Suppressor macrophage treated with lipopolysaccharide for 4 hours (primary cell): ENCODE data around the gene ATXN7L2.

Source experiments
- DNase-seq: peaks from one replicate; pipeline ENCODE4 v3.0.0-alpha.2; 2020

The ATXN7L2 gene

GRCh38 chr1:109527846-109528695 lies 44.4 kb downstream of the ATXN7L2 start:
- no peak for DNase-seq

DNA sequence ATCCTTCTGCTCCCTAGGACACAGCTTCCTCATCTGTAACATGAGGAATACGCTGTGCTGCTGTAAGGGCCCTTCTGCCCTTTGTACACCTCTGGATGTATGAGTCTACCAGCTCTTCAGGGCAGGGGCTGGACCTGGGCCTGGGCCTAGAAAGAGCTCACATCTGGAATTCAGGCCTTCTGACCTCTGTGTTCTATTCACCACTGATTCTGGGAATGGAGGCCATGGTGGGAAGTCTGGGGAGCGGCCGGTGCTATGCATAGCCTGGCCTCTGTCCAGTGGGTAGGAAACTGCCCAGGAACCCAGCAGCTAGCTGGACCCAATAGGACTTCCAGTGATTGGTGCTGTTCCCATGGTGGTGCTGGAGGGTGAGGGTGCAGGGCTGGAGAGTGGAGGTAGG lies 45.0 kb downstream of the ATXN7L2 start:
- no peak for DNase-seq

- no peak for DNase-seq
These were observed 46.3 kb downstream of the ATXN7L2 start for GRCh38 chr1:109529881-109530456.

DNA sequence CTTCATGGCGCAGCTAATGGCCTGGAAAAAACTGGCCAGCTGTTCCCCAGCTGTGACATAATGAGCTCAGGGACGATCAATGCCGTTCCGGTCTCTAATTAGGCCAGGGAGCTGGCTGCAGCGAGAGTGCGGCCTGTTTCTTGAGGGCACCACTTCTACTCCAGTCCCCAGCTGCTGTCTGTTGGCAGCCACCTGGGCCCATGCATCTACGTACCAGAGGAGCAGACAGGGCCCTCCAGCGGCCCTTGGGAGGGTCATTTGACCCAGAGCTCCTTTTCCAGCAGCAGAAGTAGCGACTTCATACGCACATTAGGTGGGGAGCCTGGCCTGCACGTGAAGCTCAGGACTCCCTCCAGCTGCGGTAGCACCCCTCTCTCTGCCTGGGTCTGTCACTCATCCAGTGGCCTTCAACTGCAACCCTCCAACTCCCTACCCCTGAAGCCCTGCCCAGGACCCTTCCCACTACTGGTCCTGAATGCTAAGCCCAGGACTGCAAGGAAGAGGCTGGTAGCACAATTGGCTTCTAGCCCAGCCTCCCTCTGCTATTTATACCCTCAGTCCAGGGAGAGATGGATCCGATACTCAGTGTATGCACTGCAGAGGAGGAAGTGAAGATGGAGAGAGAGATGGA lies 46.9 kb downstream of the ATXN7L2 start:
- DNase-seq: no peak

DNA sequence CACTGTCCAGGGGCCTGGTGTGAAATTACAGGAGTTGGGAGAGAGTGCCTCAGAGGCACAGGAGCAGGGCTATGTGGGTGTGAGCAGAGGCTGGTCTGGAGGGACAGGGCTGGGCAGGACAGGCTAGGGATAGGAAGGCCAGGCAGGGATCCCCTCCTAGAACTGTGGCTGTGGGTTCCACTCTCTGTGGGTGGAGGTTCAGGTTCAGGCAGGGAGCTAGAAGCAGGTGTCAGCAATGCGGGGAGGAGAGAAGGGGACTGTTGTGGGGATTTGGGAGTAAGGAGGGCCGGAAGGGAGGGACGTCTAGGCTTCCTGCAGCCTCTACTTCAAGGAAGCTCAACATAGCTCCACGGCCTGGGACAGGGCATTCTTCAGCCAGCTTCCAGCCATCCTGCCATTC lies 47.7 kb downstream of the ATXN7L2 start:
- DNase-seq: no peak

DNA sequence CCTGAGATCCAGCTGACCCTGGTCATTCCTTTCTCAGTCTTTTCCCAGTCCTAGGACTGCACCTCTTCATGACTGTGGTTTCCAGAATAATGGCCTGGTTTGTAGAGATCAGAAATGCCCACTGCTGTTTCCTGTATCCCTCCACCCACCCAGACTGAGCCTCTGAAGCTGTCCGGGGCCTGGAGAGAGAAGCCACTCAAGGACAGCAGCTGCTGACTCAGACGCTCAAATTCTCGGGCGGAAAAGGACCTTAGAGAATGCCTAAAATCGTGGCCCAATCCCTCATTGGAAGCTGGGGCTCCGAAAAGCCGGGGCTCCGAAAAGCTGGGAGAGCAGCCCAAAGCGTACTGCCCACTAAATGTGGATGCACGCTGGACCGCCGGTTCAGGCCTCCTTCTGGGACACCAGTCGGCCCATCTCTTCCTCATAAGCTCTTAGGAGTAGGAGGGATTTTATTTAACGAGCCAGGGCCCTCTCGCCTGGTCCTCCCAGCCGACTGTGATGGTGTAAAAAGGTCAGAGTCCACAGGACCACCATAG lies 48.2 kb downstream of the ATXN7L2 start:
- no peak for DNase-seq

DNA sequence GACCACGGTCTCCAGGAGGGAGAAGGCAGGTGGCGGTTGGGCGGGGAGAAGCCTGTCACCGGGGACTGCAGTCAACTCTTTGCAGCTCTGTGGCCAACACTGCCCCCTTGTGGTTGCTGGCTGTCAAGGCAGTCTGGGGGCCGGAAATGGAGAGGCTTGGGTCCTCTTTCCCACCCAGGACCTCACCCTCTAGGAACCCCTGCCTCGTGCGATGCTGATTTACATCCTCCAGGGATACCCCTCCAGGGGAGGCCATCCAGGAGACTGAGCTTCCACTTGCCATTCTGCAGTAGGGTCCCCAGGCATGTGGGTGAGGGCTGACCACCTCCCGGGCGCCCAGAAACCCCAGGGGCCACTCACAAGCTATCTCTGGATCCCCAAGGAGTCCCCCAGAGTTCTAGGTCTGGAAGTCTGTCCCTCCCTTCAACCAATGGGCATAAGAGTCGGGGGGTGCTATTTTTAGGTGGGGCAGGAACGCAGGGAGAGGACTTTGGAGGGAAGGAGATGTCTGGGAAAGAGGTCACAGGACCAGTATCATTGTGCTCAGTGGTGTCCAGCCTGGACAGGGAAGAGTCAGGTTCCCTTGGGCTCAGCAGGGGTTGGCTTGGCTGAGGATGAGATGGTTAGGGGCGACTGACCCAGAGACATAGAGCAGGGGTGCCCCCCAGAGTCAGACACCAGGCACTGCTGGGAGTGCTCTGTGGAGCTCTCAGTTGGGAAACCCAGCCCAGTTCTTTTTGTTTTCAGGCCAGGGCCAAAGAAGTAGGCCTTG lies 48.8 kb downstream of the ATXN7L2 start:
- DNase-seq: peak; percentile 85

DNA sequence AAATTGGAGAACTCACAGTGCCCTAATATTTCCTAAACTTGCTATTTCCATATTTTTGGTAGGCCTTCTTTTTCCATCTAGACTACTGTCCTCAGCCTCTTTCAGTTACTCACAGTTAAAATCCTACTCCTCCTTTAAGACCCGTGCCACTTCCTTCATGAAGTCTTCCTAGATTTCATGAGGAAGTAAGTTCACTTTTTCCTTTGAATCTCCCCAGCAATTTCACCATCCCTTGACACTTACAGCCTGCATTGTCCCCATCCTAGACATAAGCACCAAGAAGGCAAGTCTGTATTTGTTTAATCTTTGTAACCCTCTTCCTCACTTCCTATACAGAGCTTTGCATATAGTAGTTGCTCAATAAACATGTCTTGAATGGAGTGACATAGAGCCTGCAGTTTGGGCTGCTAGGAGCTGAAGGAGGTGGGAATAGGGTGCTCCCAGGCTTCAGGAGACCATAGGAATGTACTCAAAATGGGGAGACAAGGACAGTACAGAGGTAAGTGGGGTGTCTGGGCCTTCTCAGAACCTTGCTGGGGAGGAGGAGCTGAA lies 50.7 kb downstream of the ATXN7L2 start:
- no peak for DNase-seq

GRCh38 chr1:109535481-109535880 lies 51.8 kb downstream of the ATXN7L2 start:
- DNase-seq: no peak

DNA sequence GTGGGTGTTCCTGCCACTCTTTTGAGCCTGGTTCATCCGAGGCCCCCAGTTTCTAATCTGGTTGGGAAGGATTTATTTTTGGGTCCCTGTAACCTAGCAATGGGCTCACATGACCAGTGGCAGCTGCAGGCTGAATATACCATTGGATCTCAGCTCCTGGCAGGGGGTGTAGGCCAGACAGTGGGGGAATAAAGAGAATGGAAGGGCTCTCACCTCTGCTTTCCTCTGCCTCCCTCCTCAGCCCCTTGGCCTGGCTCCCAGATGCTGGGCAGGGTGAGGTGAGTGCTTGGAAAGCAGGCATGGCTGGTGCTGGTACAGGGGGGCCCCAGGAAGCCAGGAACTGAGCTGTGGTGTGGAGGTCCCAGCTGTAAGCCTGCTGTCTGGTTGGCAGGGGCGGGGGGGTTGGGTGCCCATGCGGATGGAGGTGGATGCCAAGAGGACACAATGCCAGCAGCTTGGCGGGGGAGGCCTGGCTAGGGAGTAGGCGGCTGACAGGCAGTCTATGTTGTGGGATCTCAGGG lies 52.3 kb downstream of the ATXN7L2 start:
- DNase-seq: no peak

DNA sequence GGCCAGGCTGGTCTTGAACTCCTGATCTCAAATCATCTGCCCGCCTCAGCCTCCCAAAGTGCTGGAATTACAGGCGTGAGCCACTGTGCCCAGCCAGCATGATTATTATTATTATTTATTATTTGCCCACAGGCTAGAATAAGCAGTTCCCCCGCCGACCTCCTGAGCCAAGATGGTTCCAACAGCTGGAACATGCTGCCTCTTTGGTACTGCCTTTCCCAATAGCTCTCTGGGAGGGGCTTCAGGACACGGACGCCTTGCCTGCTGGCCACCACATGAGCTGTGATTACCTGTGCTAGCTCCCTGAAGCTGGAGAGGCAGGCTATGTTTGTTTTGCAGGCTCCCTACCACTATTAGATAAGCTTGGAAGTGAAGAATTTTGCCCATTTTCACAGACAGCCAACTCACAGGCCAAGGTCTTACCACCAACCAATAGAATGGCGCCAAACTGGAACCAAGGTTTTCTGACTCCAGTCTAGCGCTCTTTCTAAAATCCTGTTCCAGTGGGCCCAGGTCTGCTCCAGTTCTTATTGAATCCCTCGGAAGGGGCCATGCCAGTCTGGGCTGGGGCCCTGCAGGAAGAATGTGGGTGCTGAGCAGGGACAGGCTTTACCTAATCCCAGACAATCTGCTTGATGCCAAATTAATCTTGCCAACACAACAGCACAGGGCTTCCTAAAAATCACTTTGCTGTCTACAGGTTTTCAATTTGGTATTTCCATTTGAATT lies 53.9 kb downstream of the ATXN7L2 start:
- no peak for DNase-seq

GRCh38 chr1:109538827-109539555 lies 55.3 kb downstream of the ATXN7L2 start:
- DNase-seq: no peak

DNA sequence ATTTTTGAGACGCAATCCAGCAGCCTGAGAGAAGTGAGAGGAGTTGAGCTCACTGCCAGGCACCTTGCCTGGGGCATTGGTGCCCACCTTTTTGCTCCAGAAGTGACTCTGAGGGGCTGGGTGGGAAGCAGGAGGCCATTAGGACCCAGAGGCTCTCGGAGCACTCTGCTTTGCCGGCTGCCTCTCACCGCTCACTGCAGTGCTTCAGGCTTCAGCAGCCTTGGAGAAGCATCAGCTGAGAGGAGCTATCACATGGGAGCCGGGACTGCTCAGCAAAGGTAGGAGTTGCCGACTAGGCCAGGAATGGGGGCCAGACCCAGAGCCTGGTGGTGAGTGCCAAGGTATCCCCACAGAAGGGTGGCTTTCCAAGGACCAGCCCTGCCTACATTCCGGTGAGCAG lies 56.0 kb downstream of the ATXN7L2 start, which contains the start of gene GPR61:
Gene GPR61 (plus strand): TSS at position 197 of the 400 bp plus-strand sequence. CDS start 3,151 bp downstream, outside the sequence.
- DNase-seq: no peak

DNA sequence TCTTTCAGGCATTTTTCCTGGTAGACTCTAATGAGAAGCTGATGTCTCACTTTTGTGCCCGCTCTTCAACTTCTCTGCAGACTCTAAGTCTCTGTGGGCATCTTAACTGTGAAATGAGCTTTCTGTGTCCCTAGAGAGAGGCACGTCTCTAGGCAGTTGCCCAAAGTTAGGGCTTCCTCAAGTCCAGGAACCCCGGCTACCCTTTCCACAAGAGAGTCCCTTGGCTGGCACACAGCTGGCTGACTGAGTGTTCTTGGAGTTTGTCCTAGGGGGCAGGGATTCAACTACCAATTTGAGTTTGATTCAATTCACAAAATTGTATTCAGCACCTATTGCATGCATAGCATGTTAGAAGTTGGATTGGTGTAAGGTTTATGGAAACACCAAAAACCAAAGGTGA lies 57.4 kb downstream of the ATXN7L2 start:
- no peak for DNase-seq
